NCI-H524 treated with DMSO at 0.1 percent for 48 hours (cell line): ENCODE results near the gene KRT25.
"Not testable (repeated sequence)": the region's sequence is repeated elsewhere in the genome, so short reads cannot be mapped to it uniquely, and the experiment has no call there.

Experiments used
- DNase-seq: peaks from one replicate; lab custom pipeline; 2025; lab: John Stamatoyannopoulos, UW

The KRT25 gene

DNA sequence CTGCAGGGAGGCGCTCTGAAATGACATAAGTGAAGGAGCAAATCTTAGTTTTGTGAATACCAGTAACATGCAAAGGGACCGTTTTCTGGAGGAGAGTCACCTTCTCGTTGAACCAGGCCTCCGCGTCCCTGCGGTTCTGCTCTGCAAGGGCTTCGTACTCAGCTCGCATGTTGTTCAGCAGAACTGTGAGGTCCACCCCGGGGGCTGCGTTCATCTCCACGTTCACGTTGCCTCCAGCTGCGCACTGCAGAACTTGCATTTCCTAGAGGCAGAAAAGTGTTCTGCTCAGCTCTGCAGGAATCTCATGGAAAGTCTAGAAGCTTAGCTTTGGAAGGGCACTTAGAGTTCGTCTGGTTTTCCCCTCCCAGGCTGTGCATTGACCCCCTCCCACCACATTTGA is 4.1 kb downstream of the KRT25 start:
- no peak for DNase-seq

DNA sequence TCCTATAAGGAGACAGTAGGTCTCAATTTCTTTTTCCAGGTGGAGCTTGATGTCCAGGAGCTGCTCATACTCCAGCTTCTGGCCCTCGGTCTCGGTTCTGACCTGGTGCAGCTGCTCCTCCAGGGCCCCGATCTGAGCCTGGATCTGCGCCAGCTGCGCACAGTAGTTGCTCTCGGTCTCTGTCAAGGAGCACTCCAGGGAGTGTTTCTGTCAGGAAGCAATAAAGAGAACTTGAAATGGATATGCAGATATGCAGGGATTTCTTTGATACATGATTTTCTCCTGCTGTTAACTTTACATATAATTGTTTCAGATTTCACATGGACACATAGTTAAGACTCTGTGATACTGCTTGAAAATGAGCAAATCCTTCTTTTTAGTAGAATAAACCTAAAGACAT is 4.7 kb downstream of the KRT25 start:
- DNase-seq, result no peak

DNA sequence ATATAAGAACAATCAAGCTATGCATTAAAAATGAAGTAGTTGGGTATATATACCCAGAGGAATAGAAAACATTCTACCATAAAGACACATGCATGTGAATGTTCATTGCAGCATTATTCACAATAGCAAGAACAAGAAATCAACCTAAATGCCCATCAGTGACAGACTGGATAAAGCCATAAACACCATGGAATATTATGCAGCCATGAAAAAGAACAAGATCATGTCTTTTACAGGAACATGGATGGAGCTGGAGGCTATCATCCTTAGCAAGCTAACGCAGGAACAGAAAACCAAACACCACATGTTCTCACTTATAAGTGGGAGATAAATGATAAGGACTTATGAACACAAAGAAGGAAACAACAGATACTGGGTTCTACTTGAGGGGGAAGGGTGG is 6.5 kb downstream of the KRT25 start:
- not testable (repeated sequence) for DNase-seq

- no peak for DNase-seq
Measured at GRCh38 chr17:40738553-40738952, 16.6 kb downstream of the KRT25 start.

DNA sequence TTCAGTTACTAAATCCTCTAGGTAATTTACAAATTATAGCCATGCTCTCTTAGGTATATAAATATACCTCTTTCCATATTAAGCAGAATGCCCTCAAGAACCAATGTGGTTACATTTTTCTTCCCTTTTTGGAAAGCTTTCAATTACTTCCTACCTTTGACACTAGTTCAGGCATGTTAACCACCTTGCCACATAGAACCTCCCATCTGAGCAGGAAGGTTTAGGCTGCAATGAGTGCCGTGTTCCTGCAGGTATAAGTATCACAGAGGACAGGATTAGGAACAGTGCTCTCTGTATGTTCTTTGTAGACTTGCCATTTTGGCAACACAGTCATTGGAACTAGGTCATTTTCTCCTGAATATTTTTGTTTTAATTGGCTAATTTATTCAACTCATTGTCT is 20.1 kb downstream of the KRT25 start:
- DNase-seq, result no peak

DNA sequence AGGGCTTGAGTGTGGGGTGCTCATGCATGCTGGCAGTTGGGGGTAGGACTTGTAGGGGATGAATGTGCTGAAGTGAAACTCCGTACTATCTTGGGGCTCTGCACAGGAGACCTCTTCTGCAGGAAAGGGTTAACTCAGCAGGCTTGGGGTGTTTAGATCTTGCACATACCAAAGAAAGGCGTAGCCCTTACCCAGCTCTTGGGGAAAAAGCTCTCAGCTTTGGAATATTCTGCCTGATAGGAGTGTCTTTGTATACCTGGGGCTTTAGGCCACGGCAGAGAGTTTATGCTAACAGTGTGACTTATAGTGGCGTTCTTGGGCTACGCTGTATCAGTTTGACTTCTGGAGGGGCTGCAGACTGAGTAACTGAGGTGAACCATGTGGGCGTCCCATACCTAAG is 21.1 kb downstream of the KRT25 start:
- no peak for DNase-seq

DNA sequence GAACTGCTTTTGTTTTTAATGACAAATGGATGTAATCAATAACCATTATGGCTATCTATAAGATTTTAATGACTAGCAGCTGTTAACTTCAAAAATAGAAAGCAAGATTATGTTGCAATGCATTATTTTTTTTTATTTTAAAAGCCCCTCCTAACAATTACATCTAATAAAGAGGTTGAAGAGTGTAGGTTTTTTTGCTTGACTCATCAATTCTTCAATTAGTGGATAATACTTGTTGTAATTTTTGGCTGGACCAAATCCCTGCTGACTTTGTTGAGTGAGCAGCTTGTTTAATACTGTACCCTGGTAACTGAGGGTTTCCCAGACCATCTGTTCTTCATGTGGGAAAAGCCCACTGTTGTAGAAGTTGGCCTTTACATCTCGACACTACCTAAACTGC is 24.2 kb downstream of the KRT25 start:
- DNase-seq, result no peak

- DNase-seq, result no peak
Measured at GRCh38 chr17:40727447-40728231, 27.5 kb downstream of the KRT25 start.

DNA sequence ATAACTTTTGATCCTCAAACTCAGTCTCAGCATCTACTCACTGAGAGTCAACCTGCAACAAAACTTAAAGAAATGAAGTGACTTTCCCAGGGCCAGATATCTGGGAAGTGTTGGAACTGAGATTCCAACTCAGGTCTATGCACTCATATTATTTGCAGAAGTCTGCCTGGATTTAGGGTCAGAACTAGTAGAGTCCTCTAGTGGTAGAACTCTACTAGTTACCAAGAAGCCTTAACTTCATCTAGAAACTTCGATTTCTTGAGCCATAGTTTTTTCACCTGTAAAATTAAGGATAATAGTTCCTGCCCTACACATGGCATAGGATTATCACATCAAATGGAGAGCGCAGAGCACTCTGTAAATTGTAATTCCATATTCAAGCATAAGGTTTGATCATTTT is 28.2 kb downstream of the KRT25 start:
- DNase-seq, result no peak

GRCh38 chr17:40724656-40725055 is 30.5 kb downstream of the KRT25 start:
- no peak for DNase-seq

DNA sequence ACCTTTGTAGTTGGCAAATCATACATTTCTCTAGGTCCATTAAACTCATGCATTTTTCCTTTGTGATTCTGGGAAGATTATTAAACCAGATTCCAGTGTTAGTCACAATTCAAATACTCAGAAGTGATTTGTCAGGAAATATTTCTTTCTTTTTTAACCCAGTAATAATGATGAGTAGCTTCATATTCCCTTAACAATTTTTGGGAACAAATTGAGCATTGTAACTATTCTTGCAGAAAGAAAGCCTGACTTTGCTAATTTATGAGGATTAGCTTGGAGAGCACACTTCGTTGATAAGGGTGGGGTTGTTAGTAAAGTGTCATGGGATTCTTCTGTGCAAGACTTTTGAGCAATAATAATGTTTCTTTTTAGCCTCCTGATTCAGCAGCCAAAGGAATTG is 32.9 kb downstream of the KRT25 start:
- no peak for DNase-seq

GRCh38 chr17:40720899-40721298 is 34.2 kb downstream of the KRT25 start:
- DNase-seq, result no peak

- no peak for DNase-seq
Measured at GRCh38 chr17:40718930-40719329, 36.2 kb downstream of the KRT25 start.

DNA sequence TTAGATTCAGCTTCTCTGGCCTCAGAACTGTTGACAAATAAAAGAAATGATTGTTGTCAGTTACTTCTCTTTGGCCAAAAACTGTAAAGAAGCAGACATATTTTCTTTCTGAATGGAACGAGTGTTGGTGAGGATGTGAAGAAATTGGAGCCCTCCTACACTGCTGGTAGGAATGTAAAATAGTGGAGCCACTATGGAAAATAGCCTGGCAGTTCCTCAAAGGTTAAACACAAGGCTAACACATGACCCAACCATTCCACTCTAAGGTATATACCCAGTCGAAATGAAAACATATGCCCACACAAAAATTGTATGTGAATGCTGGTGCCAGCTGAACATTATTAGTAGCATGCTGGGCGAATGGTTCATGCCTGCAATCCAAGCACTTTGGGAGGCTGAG is 37.4 kb downstream of the KRT25 start:
- no peak for DNase-seq

GRCh38 chr17:40714473-40714872 is 40.7 kb downstream of the KRT25 start:
- no peak for DNase-seq

- DNase-seq, result no peak
Measured at GRCh38 chr17:40707745-40708144, 47.4 kb downstream of the KRT25 start.

GRCh38 chr17:40705584-40705983 is 49.5 kb downstream of the KRT25 start:
- DNase-seq, result no peak

DNA sequence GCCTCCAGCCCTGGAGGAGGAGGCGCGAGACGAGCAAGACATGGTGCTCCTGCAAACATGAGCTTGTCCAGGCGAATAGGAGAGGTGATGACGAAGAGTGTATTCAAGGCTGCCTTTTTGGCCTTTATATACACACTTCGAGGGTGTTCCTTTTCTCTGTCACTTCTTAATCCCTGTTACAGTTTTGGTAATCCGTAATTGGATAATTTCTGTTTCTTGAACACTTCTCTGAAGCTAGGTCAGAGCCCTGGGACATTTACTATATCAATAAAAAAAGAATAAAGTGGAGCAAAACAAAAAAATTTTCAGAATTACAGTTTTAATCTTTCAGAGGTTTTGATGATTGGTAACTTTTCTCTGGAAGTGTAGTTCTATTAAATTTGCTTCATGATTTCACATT is 51.5 kb downstream of the KRT25 start, which contains the start of gene KRT24:
Gene KRT24, minus strand, starts transcription at position 101 of the 400 bp plus-strand sequence. Its CDS starts 59 bp downstream, at position 42.
- DNase-seq, result no peak

GRCh38 chr17:40702271-40702670 is 52.9 kb downstream of the KRT25 start:
- DNase-seq, result no peak

- no peak for DNase-seq
Measured at GRCh38 chr17:40699853-40700252, 55.3 kb downstream of the KRT25 start.

DNA sequence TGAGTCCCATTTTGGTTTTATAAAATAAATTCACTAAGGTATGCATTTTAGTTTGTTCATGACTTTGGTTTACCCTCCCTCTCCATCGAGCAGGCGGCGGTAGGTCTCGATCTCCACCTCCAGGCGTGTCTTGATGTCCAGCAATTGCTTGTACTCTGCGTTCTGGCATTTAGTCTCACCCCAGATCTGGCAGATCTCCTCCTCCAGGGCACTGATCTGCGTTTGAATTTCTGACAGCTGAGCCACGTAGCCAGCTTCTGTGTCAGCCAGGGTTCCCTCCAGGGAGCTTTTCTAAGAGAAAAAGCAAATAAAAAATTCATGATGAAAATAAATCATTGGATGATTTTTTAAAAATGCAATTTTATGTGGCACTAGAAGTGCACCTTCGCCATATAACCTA is 55.8 kb downstream of the KRT25 start:
- no peak for DNase-seq
